Measurements from ENCODE around the gene SCD5.

SCD5 gene

DNA sequence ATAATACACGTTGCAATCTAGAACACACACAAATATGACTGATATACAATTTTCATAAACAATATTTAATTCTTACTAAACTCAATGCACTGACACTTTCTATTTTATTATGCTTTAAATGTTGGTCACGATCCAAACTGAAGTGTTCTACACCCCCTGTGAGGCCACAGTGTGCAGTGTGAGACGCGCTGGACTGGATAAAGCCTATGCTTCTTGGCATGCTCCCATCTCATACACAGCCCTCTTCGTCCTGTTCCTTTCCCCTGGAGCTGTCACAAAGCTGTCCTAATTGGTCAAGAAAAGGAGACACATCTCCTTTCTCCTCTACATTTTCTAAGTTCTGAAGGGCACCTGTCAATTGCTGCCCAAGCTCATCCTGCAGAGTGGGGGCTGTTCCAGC lies 72.0 kb downstream of the SCD5 start:
- no peak for DNase-seq (ENCODE audit: low read depth in 3 of 3)

DNA sequence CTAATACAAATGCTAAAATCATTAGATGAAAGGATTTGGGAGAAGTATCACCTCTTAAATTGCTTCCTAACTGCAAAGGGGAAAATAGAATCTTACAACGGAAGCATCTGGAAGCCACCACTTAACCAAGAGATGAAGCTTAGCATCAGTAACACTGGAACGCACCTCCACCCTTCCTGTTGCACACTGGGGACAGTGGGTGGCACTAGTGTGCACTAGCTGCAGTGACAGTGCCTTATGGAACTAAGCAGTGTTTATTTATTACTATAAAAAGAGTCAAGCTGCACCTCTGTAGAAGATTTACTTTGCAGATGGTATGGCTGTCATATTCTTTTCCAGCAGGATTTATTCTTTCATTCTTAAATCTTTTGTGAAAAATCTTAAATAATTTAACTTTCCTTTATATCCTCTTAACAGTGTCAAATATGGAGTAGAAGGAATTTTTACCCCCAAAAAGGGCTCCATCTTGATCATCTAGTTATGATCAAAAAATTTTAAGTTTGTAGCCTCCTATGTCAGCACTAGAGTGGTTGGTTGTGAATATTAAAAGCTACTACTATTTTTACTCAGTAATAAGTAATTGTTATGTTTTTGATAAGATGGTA lies 76.7 kb downstream of the SCD5 start:
- DNase-seq (ENCODE audit: low read depth in 3 of 3), result no peak

DNA sequence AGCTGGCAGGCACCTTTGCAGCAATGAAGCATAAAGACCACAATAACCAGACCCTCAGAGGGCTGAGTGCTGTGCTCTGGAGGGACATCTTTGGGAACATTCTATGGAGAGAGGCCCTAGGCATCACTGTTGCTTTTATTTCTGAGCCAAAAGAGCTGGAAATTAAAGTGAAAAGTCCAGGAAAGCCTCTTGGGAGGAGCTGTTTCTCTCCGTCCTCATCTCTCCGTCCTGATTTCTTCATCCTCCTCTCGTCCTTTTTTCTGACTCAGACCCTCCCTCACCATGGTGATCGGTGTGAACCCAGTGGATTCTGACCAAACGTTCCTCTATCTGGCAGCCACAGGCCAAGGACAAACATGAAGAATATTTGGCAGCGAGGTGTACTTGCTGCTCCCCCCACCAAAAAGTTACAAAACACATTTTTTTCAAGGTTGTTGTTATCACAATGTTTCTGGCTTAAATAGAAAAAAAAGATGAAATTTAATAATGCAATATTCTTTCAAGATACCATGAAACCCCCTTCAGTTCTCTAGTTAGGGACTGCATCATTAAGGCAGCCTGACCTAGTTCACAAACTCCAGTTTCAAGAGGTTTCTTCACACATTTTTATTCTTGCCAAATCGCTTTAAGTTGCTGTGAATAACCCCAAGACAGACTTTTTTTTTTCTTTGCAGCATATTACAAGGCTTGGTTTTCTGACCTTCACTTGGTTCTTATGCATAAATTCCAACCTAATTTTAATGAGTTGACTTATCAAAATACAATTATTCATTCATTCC lies 80.2 kb downstream of the SCD5 start:
- no peak for DNase-seq (ENCODE audit: low read depth in 3 of 3)

DNA sequence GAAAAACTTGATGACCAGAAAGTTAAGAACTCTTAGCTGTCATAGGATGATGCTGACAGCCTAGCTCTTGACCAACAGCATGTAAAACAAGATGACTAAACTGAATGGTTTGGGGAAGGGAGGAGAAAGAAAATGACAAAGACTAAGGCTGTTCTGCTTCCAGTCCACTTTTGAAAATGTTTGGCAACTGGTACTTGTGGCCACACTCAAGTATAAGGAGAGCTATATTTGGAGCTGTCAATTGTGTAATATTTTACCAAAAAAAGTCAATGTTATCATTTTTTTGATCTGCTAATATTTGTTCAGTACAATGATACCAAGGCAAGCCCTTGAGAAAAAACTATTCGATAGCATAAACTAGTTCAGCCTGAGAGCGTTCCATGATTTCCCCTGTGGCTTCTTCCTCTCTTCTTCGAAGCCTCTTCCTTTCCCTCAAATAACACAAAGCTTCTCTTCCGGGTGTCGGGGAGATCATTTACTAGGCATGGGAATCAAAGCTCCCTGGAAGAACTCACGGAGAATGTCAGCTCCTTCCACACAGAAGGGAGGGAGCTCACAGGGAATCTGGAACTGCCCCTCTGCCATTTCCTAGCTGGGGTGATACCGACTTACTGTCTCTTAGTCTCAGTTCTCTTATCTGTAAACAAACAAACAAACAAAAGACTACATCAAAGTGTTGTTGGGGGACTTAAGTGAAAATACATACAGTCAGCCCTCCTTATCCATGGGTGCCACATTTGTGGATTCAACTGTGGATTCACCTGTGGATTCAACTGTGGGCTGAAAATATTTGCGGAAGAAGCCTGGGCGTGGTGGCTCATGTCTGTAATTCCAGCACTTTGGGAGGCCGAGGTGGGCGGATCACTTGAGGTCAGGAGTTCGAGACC lies 82.6 kb downstream of the SCD5 start:
- no peak for DNase-seq (ENCODE audit: low read depth in 3 of 3)

DNA sequence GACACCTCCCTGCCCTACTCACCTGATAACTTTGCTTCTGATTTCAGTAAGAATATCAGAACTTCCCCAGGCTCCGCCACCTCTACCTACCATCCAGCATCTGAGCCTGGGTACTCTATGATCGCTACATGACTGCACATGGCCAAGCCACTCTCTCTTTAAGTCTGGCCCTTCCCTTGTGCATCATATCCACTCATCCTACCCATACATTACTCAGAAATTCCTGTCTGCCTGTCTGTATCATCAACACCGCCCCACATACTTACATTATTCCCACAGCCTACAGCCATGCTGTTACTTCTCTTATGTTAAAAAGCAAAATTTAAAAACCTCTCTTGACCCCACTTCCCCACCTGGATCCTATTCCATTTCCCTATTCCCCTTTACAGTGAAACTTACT lies 84.7 kb downstream of the SCD5 start:
- DNase-seq (ENCODE audit: low read depth in 3 of 3), result no peak

DNA sequence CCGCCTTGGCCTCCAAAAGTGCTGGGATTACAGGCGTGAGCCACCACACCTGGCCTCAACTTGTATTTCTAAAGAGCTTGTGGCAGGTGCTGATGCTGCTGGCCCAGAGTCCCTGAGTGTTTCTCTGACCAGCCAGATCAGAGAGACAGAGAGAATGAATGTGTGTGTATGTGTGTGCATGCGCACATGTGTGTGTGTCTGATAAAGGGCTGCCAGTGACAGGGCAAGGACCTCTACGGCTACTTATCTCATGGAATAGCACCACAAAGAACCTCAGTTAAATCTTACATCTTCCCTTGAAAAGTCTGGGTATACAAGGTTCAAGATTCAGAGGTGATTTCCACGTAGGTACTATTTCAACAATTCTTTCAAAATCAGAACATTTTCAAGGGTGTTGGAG lies 86.0 kb downstream of the SCD5 start:
- no peak for DNase-seq (ENCODE audit: low read depth in 3 of 3)

DNA sequence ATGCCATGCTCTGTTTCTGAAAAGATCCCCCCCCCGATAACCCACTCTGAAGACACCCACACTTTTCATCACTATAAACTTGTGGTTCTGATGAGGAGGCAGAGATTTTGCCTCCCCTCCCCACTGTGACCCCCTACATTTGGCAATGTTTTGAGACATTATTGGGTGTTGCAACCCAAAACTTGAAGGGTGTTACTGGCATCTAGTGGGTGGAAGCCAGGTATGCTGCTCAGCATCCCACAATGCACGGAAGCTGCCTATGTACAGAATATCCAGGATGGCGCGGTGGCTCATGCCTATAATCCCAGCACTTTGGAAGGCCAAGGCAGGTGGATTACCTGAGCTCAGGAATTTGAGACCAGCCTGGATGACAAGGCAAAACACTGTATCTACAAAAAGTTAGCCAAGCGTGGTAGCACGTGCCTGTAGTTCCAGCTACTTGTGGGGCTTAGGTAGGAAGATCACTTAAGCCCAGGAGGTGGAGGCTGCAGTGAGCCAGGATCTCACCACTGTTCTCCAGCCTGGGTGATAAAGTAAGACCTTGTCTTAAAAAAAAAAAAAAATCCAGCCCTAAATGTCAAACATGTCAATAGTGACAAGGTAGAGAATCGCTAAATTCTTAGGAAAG lies 87.3 kb downstream of the SCD5 start:
- no peak for DNase-seq (ENCODE audit: low read depth in 3 of 3)

DNA sequence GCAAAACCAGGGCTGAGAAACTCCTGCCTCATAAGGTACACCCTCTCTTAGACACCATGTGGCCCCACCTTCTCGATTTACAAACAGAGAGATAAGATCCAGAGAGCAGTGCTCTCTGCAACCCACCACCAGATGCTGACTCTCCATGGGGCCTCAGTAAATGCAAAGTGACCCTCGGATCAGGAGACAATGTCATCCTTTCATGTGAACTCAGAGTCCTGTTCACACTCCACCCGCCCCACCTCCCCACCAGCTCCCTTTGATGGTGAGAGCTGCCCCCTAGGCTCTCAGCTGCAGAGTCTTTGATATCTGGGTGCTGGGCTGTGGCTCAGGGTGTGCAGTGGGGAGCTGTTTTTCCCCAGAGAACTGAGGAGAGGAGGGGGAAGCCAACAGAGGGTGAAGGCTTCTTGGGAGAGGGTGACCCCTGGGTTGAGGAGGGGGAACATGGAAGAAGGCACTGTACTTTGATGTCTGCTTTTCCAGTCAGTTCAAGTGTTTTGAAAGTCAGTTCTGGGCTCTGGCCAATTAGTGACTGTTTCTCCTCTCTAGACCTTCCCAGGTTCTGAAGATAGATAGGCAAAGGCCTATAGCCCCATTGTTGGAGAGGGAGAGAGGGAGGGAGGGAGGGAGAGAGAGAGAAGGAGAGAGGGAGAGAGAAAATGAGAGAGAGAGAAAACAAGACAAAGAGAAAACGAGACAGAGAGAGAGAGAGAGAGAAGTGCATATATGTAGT lies 88.2 kb downstream of the SCD5 start:
- no peak for DNase-seq (ENCODE audit: low read depth in 3 of 3)

DNA sequence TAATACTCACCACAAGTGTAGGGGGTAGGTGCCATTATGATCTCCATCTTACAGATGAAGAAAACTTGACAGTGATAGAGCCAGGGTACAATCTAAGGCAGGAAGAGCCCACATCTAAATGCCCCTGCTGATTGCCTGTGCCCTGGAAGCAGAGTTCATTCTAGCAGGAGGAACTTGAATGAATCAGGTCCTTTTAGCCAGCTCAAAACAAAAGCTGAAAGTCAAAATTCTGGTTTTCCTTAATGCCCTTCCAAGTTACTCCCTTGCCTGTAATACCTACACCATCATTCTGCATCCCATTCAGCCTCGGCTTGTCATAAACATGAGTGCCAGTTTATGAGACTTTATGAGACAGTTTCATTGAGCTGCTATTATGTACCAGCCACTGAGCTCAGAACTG lies 89.6 kb downstream of the SCD5 start:
- no peak for DNase-seq (ENCODE audit: low read depth in 3 of 3)

DNA sequence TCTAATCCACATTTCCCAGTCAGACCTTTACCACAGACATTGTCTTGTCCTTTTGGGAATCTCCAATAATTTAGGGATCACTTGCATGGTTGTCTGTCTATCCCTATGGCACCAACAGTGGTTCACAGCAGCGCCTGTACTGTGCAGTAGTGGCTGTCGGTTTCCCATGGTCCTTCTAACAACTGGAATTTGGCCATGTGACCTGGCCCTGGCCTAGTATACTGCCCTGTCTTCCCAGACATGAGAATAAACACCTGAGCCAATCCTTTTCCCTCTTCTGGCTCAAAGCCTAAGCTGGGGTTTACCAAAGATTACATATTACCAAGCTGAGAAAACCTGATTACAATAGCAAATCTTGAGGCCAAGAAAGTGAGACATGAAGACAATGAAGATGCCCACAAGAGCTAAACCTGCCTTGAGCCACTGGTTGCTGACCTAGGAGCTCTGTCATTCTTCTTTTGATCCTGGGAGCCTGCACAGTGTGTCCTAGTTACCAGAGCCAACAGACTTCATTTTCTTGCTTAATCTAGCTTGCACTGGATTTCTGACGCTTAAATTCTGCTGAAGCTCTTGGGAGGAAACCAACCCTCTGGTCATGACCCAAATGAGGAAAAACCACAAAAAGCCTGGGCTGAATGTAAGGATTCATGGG lies 92.1 kb downstream of the SCD5 start:
- DNase-seq (ENCODE audit: low read depth in 3 of 3), result no peak

DNA sequence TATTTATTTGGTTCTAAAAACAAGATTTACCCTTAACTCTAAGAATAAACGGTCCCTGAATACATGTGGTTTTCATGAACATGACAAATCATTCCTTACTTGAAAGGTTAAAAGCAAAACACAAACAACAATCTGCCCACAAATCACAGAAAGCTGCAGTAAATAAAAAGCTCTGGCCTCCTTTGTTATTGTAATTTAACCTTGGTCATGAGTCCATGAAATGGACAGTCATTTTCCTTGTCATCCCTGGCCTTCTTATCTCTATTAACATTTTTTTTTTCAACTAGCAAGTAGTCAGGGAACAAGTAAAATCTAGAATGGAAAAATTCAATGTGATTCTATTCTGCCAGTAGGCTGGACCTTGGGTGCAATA lies 92.7 kb downstream of the SCD5 start:
- DNase-seq (ENCODE audit: low read depth in 3 of 3), result no peak

DNA sequence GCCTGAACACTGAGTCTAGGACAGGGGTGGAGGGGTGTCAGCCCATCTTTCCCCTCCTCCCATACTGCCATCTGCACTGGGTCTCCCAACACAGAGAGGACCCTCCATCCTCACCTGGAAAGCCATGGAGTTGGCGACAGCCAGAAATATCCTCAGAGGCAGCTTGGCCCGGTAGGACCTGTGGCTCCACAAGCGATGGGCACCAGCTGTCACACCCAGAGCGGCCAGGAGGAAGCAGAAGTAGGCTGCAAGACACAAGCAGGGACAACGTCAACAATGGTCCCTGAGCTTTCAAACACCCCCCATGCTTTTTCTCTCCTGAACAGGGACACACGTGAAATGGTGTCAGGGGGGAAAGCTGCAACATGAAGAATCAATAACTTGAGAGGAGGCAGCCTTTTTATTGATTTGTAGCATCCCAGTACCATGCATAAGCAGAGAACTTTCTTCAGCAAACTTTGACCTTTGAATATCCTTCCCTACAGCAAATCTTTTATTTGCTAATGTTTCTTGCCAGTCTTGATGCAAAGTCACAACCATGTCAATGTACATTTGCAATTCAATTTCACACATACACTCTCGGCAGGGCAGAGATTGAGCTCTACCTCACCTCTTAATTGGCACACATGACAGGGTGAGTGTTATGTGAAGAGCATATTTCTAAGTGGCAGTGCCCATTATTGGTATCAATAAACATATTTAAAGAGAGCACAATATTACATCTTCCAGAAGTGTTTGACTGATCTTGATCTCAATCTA lies 93.2 kb downstream of the SCD5 start:
- DNase-seq (ENCODE audit: low read depth in 3 of 3), result no peak

DNA sequence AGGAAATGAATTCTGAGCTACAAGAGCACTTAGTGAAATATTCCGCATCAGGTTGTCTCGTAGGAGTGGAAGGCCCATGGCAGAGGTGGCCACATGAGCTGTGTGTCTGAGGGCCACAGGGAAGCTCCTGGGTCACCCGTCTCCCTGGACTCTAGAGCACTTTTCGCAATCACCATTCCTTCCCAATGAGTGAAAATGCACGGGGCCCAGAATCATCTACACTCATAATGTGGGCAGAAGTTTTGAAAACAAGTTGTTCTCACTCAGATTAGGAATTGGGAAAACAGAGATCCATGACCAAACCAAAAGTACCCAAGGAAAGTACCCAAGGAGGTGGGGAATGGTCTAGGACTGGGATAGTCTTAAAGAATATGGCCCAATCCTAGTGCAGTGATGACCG lies 94.4 kb downstream of the SCD5 start:
- DNase-seq (ENCODE audit: low read depth in 3 of 3), result no peak

DNA sequence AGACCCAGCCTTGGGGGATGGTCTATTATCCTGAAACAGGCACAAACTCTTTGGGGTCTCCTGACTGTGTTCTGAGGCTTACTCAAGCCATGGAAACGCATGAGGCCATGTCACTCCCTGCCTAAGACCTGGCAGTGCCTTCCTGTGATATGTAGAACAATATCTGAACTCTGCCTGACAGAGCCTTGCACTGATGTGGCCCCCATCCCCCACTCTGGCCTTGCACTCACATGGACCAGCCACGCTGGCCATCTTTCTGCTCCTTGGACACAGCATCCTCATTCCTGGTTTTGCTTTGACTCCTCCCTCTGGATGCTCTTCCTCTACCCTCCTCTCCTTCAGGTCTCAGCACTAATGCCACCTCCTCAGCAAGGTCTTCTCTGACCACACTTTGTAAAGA lies 100.2 kb downstream of the SCD5 start:
- DNase-seq (ENCODE audit: low read depth in 3 of 3), result no peak

DNA sequence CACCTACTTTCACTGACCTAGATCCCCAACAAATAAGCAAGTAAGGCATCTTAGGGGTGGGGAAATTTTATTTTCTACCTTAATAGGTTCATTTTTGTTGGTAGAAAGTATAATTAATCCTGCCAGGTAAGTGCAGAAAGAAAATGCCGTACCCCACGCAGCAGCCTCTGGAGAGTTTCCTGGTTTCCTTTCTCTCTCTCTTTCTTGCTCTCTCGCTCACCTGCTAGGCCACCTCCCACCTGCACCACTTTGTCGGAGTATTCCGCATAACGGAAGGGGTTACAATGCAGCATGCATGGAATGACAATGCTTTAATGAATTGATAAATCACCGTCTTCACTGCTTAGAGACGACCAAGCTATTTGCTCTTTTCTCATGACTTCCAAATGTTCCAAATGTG lies 101.0 kb downstream of the SCD5 start:
- no peak for DNase-seq (ENCODE audit: low read depth in 3 of 3)

DNA sequence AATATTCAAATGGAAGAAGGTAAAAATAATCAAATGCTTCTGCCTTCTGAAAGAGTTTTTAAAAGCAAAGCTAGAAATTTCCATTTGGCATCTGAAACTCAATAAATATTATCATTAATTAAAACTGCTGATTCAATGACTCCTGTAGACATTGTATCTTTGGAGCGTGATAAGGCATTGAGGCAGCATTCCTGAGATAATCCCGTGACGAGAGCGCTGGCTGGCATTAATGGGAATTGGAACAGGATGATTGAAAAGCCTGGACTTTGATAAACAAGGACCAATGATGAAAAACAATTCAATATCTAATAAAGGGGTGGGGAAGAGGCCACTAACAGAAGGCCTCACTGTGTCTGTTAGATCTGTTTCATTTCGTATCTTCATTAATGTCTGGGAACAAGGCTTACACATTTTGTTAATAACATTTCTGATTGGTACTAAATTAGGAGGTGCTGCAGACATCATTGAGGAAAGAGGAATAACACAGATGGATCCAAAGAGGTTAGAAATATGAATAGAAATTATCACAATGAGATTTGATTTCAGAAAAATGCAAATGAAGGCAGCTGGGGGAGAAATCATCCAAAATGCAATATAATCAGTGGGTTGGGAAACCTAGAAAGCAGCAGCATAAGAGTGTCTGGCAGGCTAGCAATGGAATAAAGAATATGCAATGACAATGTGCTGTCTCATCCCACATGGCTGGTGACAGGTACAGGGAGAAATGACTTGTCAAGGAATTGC lies 102.3 kb downstream of the SCD5 start:
- DNase-seq (ENCODE audit: low read depth in 3 of 3), result no peak

DNA sequence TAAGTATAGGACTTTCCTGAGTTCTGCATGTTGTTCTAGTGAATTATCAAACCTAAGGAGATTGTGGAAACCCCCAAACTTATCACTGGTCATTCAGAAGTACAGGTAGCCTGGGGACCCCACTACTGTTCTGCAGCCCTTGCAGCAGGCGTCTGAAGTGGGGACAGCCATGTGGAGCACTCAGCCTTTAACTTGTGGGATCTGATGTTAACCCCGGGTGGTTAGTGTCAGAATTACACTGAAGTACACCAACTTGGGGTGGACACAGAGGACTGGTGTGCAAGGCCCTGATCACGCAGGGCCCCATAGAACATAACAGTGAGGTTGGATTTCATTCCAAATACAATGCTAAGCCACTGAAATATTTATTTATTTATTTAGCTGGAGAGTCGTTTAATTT lies 103.7 kb downstream of the SCD5 start:
- DNase-seq (ENCODE audit: low read depth in 3 of 3), result no peak

DNA sequence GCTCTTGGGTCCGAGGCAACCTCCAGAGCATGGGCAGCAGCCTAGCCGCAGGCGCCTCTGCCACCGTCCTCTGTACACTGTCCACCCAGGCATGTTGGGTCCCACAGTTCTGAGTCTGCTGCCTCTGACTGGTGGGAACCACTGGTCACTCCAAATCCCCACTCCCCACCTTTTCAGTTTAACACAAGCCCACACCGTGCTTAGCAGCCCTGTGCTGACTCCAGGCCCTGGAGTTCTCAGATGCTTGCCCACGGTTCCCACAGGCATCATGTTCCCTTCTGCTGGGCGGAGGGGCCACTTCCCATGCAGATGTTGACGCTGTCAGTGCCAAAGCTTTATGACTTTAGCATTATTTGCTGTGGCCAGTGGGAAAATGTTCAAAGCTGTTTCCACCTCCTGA lies 104.5 kb downstream of the SCD5 start:
- no peak for DNase-seq (ENCODE audit: low read depth in 3 of 3)

DNA sequence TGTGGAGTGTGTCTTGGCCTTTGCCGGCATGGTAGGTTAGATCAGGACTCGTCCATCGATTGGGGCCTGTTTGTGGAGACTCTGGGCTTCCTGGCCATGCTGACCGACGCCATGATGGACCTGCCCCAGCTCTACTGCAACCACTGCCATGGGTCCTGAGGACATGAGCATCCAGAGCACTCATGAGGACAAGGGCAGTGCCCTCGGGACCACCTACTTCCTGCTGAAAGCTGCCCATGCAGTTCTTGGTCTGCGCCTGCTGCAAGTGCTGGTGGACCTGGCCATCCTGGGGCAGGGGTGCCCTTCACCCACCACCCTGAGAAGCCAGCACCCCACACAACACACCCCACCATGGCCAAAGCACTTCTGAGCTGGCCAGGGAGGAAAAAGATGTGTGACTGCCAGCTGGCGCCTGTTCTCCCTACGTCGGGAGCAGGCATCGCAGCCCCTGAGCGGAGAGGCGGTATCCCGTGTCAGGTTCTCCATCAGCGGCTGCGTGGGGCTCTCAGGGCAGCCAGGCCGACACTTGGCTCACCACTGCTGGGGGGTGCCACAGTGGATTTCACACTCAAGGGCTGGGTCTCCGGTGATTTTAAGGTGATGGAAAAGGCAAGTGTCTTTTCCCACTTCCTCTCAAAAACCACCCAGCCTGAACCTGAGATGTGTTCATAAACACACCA lies 106.4 kb downstream of the SCD5 start:
- DNase-seq (ENCODE audit: low read depth in 3 of 3), result no peak
